T-helper 1 cell treated with Interleukin-12 subunit alpha and Interleukin-12 subunit beta and Interleukin-4 antibody, amounts not matched to agents 30 μg/mL and 1 μg/mL, for 36 hours (primary cell): ENCODE data around the gene C10orf53.

Source experiments
- H3K27ac Mint-ChIP-seq: one replicate; pipeline ENCODE4 v1.8.0; 2021; ENCODE audit warnings: mild to moderate bottlenecking, mixed read lengths
- H3K27me3 Mint-ChIP-seq: one replicate; pipeline ENCODE4 v1.8.0; 2021; ENCODE audit warnings: low read depth, mixed read lengths
- H3K36me3 Mint-ChIP-seq: one replicate; pipeline ENCODE4 v1.8.0; 2021; ENCODE audit warnings: low read depth, mixed read lengths
- H3K4me1 Mint-ChIP-seq: one replicate; pipeline ENCODE4 v1.8.0; 2021; ENCODE audit warnings: low read depth, mixed read lengths
- H3K4me3 Mint-ChIP-seq: one replicate; pipeline ENCODE4 v1.8.0; 2021; ENCODE audit warnings: mild to moderate bottlenecking, moderate library complexity, mixed read lengths
- H3K9me3 Mint-ChIP-seq: one replicate; pipeline ENCODE4 v1.8.0; 2021; ENCODE audit warnings: mixed read lengths

Gene C10orf53, protein sequence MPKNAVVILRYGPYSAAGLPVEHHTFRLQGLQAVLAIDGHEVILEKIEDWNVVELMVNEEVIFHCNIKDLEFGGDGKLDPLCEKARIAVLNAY

DNA sequence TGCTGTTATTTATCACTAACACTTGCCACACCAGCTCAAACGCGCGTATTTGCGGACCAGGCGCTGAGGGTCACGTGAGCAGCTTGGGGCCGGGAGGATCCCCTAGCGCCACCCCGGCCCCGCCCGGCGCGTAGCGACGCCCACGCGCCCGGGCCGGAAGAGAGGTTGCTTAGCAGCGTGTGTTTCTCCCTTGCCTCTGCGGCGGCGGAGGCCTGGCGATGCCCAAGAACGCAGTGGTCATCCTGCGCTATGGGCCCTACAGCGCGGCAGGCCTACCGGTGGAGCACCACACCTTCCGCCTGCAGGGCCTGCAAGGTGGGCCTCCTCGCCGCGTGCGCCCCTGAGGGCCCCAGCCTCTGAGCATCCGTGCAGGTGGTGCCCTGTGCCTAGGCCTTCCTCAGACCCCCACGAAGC is at the start of gene C10orf53:
C10orf53 (plus strand) TSS at position 172 of the 414 bp plus-strand sequence; CDS start at position 219, 47 bp downstream.
- no peaks in the 10 kb centered on the region for H3K36me3 Mint-ChIP-seq
- H3K4me3 Mint-ChIP-seq, result peak within 1 kb of the TSS; percentile 4
- H3K27ac Mint-ChIP-seq, result no peak within 1 kb of the TSS
- H3K4me1 Mint-ChIP-seq, result peaks cover 2% of the 10 kb centered on the region
- H3K27me3 Mint-ChIP-seq, result peaks cover 32% of the 10 kb centered on the region
- H3K9me3 Mint-ChIP-seq, result peaks cover 18% of the 10 kb centered on the region

DNA sequence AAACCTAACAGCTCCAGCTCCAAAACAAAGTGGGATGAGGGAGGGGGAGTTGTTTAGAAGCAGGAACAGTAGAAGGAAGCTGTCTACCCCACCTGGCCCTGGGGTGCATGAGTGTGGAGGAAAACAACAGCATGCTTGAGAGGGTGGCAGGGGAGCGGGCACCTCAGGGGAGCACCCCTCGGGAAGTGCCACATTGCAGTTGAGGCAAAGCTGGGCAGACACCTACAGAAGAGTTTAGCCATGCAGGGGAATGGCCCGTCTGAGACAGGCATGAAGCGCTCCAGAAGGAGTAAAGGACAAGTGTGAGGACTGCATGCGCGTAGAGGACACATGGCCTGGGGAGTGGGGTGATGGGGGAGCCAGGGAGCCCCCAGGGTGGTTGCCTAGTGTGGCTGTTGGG is 47.5 kb upstream of the C10orf53 start:
- no peaks in the 10 kb centered on the region for H3K36me3 Mint-ChIP-seq
- no peak overlapping the region for H3K4me3 Mint-ChIP-seq
- H3K27ac Mint-ChIP-seq, result no peak overlapping the region
- no peaks in the 10 kb centered on the region for H3K9me3 Mint-ChIP-seq
- H3K4me1 Mint-ChIP-seq, result no peaks in the 10 kb centered on the region
- peaks cover 7% of the 10 kb centered on the region for H3K27me3 Mint-ChIP-seq

DNA sequence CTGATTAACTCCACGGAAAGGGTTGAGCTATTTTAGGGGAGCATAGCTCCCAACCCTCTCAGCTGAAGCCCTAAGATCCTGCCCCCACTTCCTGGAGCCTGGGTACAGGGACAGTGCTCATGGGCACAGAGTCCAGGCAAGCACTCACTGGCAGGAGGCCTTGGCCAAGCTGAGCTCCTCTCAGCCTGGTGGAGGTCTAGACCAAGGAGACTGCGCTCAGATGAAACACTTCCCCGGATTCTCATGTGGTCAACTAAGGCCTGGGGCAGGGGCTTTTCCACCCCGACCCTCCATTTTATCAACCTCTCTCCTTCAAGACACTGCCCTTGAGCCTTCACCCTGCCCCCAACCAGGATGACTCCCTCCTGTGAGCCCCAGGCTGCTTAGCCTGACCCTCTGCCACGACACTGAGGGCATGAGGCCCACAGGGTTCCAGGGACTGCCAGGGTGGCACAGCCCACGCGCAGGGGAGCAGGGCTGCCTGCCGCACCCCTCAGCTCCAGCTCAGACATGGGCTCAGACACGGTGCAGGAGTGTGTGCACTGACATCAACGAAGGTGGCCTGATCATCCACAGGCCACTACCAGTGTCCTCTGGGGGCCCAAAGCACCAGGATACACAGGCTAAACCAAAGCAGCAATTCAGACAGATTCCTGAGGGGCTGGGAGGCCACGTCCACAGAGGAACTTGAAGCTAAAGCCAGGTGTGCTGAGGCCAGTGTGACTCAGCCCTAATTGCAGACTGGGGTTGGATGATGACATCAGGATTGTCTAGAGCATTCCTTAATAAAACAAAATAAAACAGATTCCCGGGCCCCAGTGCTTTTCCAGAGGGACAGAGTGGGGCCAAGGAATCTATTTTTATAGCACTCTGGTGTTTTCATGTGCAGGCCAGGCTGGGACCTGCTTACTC is 46.8 kb upstream of the C10orf53 start:
- Mint-ChIP-seq H3K9me3 (no peaks in the 10 kb centered on the region), H3K4me1 (no peaks in the 10 kb centered on the region), H3K36me3 (no peaks in the 10 kb centered on the region), H3K27ac (no peak overlapping the region), H3K4me3 (no peak overlapping the region), H3K27me3 (peaks cover 13% of the 10 kb centered on the region)

DNA sequence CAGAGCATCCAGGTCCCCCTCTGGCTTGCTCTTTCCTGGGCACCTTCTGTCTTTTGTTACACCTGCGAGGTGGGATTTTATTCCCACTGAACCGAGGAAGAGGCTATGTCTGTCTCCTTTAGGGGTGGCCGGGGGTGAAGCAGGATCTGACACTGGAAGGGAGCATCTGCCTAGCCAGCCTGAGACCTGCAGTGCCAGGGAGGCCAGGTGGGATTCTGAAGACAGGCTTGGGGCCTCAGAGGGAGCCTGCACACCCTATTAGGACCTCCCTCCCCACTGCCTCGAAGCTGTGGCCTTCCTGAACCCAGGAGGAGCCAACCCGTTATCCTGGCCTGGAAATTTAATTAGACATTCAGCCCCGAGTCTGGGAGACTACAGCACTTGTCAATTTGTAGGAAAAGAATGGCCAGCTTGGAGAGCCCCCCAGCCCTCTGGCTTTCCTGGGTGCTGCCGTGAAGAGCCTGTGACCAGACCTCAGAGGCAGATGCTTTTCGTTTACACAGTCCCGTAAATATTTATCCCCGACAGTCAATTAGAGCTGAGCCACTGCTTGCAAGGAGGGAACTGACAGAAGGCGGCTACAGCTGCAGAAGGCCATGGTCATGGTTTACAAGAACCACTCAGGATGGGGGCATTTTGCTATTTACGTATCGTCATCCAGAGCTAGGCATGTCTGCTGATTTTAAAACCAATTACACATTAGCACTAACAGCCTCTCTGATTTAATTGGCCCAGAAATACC is 46.0 kb upstream of the C10orf53 start:
- no peaks in the 10 kb centered on the region for H3K9me3 Mint-ChIP-seq
- no peaks in the 10 kb centered on the region for H3K4me1 Mint-ChIP-seq
- H3K4me3 Mint-ChIP-seq, result no peak overlapping the region
- no peak overlapping the region for H3K27ac Mint-ChIP-seq
- no peaks in the 10 kb centered on the region for H3K36me3 Mint-ChIP-seq
- H3K27me3 Mint-ChIP-seq, result peaks cover 20% of the 10 kb centered on the region

DNA sequence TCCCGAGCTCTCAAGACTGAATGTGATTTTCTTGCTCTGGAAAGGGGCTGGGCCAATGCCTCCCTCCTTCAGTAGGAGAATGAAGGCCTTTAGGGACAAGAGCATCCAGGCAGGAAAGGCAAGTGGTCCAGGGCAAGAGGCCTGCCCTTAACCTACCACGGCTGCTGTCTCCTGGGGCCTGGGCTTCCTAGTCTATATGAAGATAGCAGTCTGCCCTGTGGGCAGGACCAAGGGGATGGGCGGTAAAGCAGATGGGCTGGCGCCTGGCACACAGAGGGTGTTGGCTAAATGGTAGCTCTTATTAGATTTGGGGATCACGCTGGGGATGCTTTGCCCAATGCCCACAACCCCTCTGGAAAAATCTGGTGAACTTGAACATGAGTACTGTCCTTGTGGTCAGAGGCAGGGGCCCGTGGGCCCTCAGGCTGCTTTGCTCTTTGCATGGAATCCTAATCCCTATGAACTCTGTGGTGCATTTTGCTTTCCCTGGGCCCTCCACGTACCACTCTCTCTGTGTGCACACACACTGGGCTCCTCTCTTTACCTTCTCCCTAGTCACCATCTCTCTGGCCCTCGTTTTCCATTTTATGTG is 45.3 kb upstream of the C10orf53 start:
- H3K27me3 Mint-ChIP-seq, result peaks cover 20% of the 10 kb centered on the region
- H3K9me3 Mint-ChIP-seq, result no peaks in the 10 kb centered on the region
- no peak overlapping the region for H3K27ac Mint-ChIP-seq
- no peaks in the 10 kb centered on the region for H3K36me3 Mint-ChIP-seq
- no peaks in the 10 kb centered on the region for H3K4me1 Mint-ChIP-seq
- H3K4me3 Mint-ChIP-seq, result no peak overlapping the region

DNA sequence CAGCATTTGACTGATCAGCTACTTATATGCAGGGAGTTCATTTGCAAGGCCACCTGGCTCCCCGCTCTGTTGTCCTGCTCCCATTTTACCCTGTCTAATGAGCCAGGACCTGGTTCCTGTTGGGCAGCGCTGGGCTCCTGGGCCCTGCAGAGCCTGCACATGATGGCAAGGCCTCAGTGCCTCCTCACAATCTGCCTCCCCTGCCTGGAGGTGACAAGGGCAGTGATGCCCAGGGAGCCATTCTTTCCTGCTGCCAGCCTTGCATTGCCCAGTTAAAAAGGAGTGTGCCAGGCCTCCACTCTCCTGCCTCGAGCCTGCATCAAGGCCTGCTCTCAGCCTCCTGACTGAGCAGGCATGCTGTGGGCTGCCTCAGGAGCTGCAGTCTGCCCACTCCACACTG is 37.1 kb upstream of the C10orf53 start:
- Mint-ChIP-seq H3K4me1 (no peaks in the 10 kb centered on the region), H3K27me3 (peaks cover 14% of the 10 kb centered on the region), H3K36me3 (no peaks in the 10 kb centered on the region), H3K4me3 (no peak overlapping the region), H3K27ac (no peak overlapping the region), H3K9me3 (no peaks in the 10 kb centered on the region)

DNA sequence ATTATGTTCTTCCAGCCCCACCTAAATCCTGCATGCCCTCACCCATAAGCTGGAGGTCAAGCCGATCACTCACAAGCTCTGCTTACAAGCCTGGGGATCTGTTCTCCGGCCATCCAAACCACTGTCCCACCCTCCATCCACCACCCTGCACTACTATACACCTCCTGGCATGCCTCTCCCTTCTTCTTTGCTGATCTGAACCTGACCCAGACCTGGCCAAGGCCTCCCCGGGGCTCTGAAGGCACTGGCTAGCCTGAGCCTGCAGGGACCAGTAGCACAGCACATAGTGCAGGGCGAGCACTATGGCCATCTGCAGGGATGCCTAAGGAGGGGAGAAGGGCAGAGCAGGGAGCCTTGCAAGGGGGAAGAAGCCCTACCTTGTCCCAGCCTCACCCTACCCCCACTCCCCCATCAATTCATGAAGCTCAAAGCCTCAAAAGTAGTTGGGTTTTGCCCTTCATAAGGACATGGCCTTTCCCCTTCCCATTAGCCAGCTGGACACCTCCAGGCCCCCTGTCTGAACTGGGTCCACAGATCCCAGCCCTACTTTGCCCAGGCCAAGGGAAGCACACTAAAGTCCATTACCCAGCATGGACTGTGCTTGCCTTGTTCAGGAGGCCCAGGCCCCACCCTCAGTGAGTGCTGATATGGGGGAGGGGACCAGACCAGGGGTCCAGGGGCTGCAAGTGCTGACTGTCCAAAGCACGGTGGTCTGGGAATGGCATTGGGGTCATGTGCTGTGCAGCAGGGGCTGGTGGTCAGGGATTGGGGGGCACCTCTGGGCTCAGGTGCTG is 36.0 kb upstream of the C10orf53 start:
- Mint-ChIP-seq H3K27me3 (peaks cover 8% of the 10 kb centered on the region), H3K27ac (no peak overlapping the region), H3K9me3 (no peaks in the 10 kb centered on the region), H3K36me3 (no peaks in the 10 kb centered on the region), H3K4me1 (no peaks in the 10 kb centered on the region), H3K4me3 (no peak overlapping the region)

DNA sequence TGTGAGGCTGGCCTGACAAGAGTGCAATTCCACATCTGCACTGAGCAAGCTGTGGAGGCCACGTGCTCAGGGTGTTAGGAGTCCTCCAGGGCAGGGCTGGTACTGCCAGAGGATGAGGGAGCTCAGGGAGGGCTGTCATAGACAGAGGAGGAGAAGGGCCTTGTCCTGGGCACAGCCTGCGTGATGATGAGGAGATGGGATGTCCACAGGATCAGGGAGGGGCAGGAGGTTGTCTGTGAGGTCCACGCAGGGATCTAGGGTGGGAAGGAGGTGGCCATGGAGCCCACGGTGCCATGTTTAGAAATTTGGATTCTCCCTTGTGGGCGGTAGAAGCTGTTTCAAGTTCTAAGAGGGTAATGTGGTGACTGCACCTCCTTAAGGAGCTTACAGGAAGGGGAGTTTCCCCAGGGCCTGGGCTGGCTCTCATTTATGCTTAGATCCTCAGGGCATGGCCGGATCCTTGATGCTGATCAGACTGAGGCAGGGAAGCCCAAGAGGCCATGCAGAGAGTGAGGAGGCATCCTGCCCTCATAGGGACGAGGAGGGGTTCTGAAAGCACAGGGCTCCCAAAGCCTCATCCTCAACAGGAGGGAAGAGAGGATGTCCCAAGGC is 35.3 kb upstream of the C10orf53 start:
- Mint-ChIP-seq H3K27me3 (peaks cover 8% of the 10 kb centered on the region), H3K4me3 (no peak overlapping the region), H3K27ac (no peak overlapping the region), H3K36me3 (no peaks in the 10 kb centered on the region), H3K4me1 (peaks cover 3% of the 10 kb centered on the region), H3K9me3 (no peaks in the 10 kb centered on the region)

DNA sequence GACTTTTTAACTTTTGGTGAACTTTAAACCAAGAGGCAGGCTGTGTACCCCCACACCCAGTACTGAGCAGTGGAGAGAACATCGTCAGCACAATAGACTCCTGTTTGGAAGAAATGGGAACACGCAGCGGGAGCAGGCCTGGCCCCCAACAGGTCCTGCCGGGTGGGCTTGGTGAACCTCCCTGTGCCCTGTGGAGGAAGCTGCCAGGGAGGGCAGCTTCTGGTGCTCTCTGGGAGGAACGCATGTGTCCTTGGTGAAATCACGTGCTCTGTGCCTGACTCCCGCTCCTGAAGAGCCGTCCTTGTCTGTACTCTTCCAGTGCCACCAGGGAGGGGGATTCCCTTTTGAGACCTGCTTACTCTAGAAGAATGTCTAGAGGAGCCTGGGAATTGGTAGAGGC is 34.0 kb upstream of the C10orf53 start:
- peaks cover 13% of the 10 kb centered on the region for H3K4me1 Mint-ChIP-seq
- H3K36me3 Mint-ChIP-seq, result no peaks in the 10 kb centered on the region
- H3K4me3 Mint-ChIP-seq, result no peak overlapping the region
- H3K27ac Mint-ChIP-seq, result no peak overlapping the region
- H3K9me3 Mint-ChIP-seq, result no peaks in the 10 kb centered on the region
- peaks cover 4% of the 10 kb centered on the region for H3K27me3 Mint-ChIP-seq

DNA sequence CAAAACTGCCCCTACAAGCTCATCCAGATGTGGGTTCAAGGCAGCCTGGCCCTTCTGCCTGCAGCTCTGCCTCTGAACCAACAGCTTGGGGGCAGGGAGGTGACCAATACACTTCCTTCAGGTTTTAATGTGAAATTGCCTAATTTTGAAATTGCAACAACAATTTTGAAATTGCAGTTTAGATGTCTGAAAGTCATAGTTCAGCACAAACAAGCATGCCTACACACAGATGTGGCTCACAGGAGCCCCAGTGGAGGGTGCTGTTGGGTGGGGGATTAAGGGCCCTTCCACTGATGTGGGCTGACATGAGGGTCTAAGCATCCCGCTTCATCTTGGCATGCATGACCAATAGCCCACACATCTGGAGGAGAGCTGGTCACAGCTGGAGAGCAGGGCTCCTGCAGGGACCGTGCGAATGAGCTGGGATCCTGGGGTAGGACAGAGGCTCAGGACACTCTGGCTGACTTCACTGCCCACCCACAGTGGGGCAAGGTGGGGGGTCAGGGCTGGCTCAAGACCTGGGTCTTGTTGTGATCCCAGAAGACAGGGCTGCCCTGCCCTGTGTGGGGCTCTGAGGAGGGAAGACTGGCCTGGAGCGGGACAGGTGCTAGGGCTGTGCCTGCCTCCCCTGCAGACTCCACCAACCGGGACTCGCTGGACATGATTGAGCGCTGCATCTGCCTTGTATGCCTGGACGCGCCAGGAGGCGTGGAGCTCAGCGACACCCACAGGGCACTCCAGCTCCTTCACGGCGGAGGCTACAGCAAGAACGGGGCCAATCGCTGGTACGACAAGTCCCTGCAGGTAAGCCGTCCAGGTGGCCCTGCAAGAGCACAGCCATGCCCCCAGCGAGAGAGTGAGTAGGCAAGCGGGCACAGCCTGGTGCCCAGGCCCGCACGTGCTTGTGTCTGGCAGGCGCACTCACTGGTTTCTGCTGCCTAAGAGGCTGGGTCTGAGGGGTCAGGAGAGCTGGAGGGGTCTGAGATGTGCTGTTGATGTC is 33.3 kb upstream of the C10orf53 start:
- Mint-ChIP-seq H3K27me3 (peaks cover 4% of the 10 kb centered on the region), H3K27ac (no peak overlapping the region), H3K36me3 (no peaks in the 10 kb centered on the region), H3K9me3 (no peaks in the 10 kb centered on the region), H3K4me3 (no peak overlapping the region), H3K4me1 (peaks cover 14% of the 10 kb centered on the region)

DNA sequence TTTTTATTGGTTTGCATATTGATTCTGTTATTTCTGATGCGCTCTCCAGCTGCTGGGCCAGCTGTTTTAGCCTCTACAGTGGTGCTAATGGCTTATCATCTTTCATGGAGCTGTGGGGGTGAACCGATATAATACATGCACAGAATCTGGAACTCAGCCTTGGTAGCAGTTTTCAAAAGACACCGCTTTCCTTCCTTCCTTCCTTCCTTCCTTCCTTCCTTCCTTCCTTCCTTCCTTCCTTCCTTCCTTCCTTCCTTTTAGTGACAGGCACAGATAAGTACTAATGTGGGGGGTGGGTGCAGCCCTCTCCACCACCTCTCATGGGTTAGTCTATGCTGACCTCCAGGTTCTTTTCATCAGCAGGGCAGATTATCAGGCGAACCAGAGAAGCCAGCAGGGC is 31.9 kb upstream of the C10orf53 start:
- H3K27me3 Mint-ChIP-seq, result peaks cover 4% of the 10 kb centered on the region
- peaks cover 14% of the 10 kb centered on the region for H3K4me1 Mint-ChIP-seq
- H3K27ac Mint-ChIP-seq, result no peak overlapping the region
- no peak overlapping the region for H3K4me3 Mint-ChIP-seq
- H3K36me3 Mint-ChIP-seq, result no peaks in the 10 kb centered on the region
- H3K9me3 Mint-ChIP-seq, result no peaks in the 10 kb centered on the region

DNA sequence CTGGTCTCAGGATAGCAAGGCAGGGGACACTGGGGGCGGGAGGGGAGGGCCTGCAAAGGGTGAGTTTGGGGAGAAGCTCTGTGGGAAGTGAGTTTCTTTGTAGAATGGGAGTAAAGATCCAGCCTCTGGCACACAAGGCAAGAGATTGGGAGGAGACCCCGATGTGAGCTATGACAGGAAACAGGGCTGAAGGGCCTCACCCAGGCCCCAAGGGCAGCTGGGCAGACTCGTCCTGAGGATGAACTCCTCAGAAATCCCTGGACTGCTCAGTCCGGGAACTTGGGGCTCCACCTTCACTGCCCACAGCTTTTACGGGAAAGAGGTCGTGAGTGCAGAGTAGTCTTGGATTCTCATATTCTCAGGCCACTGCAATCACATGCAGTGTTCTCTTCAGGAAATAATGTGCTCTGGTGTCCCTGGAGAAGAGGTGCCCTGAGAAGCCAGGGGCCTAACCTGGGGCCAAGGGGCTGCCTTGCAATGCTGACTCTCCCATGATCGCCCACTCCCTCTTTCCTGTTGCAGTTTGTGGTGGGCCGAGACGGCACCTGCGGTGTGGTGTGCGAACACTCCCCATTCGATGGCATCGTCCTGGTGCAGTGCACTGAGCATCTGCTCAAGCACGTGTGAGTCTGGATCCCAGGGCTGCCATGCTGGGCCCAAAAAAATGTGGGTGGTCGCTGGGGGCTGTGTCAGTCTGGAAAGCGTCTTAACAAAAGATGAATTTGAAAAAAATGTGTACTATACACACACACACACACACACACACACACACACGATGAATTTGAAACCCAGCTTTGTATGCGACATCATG is 31.3 kb upstream of the C10orf53 start:
- H3K36me3 Mint-ChIP-seq, result no peaks in the 10 kb centered on the region
- no peaks in the 10 kb centered on the region for H3K9me3 Mint-ChIP-seq
- H3K4me1 Mint-ChIP-seq, result peaks cover 14% of the 10 kb centered on the region
- H3K4me3 Mint-ChIP-seq, result no peak overlapping the region
- no peak overlapping the region for H3K27ac Mint-ChIP-seq
- H3K27me3 Mint-ChIP-seq, result peaks cover 4% of the 10 kb centered on the region
